HG02884 (cell line): Measurements from ENCODE around the gene MMP17.
"Not testable (repeated sequence)": the region's sequence is repeated elsewhere in the genome, so short reads cannot be mapped to it uniquely, and the experiment has no call there.

Experiments
- ATAC-seq: cut with Tn5 transposase; IDR thresholded peaks from one replicate; pipeline ENCODE4 v1.9.1; 2021; ENCODE audit warnings: mild to moderate bottlenecking, moderate library complexity; ENCODE audit not compliant: unreplicated experiment

The MMP17 gene

DNA sequence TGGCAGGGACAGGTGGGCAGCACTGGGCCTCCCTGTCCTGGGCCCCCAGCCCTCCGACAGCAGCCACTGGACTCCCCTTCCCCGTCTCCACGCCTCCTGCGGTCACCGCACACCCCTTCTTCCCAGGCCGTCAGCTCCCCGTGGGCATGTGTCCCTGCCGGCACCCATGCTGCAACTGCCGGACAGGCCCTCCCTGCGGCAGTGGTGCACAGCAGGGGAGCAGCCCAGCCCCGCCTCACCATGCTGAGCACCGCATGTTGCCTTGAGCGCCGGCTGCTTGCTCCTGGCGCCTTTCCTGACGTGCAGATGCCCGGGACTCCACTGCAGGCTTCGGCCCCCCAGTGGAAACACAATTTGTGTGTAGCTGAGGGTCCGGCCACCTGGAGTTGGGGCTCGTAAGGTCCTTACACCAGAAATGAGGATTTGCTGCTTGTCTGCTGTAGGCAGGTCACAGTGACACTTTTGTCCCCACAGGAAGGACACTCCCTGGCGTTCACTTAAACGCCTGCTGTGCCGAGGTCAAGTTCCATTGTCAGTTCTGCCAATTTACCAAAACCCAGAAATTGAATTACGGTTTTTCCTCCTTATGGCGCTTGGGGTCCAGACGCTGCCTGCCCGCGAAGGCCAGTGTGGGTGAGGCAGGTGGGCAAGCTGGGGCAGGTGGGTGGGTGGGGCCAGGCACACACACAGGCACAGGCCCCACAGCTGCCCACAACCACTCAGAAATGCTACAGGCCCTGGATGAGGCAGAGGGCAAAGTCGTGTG is 28.2 kb upstream of the MMP17 start:
- ATAC-seq = no peak

DNA sequence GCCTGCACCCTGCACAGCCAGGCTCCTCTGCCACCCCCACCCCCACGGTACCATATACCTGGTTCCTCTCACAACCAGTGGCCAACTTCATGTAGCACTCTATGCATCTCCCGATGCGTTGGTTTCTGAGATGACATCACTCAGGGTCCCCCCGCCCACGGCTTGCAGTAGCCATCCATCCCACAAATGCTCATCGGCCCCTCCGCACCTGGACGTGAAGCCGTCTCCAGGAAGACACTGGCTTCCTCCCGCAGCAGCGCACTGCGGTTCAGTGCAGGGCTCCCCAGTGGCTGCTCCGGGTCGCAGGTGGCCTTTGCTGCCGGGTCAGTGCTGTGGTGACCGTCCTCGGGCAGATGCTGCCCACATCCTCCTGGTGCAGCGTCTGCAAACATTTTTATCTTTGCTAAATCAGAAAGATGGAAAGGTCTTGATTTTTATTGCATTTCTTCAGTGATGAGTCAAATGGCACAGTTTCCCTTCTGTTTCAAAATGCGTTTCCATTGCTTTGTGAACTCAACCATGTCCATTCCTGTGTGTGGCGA is 27.5 kb upstream of the MMP17 start:
- ATAC-seq = no peak

DNA sequence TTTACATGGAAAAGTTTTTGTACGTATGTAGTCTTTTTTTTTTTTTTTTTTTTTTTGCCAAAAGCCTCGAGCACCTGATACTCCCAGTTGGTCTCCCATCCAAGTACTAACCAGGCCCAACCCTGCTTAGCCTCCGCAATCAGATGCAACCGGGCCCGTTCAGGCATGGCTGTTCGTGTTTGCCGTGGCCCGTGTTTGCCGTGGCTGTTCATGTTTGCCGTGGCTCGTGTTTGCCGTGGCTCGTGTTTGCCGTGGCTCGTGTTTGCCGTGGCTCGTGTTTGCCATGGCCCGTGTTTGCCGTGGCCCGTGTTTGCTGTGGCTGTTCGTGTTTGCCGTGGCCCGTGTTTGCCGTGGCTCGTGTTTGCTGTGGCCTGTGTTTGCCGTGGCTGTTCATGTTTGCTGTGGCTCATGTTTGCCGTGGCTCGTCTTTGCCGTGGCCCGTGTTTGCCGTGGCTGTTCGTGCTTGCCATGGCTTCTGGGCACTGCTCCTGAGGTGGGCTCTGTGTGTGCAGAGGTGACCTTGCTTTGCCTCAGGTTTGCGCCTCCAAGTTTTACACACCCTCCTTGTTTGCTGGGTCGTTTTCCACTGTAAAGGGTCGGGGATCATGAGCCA is 26.8 kb upstream of the MMP17 start:
- no peak for ATAC-seq

DNA sequence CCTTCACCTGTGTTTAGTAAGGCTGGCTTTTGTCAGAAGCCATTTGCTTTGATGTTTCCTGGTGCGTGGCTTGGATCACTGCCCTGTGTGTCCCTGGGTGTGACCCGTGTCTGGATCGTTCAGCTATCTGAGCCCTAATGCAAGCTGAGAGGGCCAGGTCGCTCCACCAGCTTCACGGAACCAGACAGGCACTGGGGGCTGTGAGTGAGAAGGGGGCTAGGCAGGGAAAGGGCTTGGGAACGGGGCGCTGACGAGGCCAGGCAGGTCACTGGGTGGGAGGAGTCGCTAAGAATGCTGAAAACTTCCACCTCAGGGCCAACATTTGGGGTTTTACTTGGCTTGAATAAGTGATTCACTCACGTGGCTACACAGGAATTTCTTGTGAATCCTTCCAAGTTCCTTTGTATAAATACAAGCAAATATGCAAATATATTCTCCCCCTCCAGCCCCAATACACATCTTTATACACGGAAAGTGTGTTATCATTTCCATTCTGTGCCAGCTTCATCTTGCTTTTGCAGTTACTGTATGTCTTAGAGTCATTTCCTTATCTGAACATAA is 24.2 kb upstream of the MMP17 start:
- ATAC-seq = no peak

DNA sequence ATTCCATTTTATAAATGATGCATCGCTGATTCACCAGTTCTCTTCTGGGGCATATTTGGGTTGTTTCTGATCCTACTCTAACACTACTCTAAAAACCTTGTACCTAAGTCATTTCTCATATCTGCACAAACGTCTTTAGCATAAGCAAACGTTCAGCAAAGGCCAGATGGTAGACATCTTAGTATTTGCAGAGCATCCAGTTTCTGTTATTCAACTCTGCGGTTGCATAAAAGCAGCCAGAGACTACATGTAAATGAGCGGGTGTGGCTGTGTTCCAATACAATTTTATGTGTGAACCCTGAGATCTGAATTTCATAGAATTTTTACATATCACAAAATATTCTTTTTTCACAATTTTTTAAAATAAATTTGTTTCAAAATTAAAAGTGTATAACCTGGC is 22.8 kb upstream of the MMP17 start:
- no peak for ATAC-seq

DNA sequence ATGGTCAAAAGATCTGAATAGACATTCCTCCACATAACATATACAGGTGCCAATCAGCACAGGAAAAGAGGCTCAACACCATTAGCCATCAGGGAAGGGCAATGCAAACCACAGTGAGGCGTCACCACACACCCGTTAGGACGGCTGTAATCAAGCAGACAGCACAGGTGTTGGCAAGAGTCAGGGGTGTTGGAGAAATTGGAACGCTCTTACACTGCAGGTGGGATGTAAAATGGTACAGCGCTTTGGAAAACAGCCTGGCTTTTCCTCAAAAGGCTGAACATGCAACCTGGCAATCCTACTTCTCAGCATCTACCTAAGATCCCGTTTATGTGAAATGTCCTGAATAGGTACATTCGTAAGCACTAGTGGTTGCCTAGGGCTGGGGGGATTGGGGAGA is 21.5 kb upstream of the MMP17 start:
- ATAC-seq = no peak

DNA sequence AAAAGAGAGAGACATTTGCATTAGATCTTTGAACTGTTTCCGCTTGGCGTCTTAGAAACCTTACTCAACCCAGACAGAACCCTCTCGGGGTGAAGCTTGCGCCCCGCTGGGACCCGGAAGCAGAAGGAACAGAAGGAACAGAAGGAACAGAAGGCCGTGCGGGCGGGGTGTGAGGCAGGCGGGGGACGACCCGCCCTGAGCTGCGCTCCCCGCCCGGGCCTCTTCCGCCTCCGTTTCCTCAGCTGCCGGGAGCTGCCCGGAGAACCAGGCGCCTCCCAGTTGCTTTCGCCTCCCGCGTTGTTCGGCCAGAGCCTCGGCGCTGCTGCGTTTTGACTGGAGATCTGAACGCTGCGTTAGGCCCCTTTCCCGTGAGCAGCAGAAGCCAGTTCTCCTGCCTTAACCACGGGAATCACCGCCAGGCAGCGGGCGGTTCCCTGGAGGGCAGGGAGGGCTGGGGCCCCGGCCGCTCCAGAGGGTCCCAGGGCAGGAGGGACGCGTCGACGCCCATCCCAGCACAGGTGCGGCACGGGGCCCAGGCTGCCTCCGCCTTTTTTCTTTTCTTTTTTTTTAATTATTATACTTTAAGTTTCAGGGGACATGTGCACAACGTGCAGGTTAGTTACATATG is 19.3 kb upstream of the MMP17 start:
- no peak for ATAC-seq

DNA sequence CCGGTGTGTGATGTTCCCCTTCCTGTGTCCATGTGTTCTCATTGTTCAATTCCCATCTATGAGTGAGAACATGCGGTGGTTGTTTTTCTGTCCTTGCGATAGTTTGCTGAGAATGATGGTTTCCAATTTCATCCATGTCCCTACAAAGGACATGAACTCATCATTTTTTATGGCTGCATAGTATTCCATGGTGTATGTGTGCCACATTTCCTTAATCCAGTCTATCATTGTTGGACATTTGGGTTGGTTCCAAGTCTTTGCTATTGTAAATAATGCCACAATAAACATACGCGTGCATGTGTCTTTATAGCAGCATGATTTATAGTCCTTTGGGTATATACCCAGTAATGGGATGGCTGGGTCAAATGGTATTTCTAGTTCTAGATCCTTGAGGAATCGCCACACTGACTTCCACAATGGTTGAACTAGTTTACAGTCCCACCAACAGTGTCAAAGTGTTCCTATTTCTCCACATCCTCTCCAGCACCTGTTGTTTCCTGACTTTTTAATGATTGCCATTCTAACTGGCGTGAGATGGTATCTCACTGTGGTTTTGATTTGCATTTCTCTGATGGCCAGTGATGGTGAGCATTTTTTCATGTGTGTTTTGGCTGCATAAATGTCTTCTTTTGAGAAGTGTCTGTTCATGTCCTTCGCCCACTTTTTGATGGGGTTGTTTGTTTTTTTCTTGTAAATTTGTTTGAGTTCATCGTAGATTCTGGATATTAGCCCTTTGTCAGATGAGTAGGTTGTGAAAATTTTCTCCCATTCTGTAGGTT is 18.5 kb upstream of the MMP17 start:
- not testable (repeated sequence) for ATAC-seq

DNA sequence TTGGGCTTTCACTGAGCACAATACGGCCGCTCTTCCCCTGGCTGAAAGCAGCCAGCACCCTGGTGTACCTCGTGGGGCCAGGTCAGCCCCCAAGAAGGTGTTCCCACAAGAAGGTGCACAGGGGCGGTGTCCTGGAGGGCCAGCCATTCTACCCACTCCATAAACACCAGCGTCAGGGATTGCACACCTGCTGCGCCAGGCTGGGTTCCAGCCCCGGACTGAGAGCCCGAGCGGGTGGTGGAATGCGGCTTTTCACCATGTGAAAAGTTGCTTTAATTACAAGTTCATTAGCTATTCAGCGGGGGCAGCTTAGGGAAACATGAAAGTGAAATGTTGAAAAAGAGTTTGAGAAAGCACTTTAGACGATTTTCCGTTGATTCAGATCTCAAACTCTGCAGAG is 17.5 kb upstream of the MMP17 start:
- no peak for ATAC-seq

DNA sequence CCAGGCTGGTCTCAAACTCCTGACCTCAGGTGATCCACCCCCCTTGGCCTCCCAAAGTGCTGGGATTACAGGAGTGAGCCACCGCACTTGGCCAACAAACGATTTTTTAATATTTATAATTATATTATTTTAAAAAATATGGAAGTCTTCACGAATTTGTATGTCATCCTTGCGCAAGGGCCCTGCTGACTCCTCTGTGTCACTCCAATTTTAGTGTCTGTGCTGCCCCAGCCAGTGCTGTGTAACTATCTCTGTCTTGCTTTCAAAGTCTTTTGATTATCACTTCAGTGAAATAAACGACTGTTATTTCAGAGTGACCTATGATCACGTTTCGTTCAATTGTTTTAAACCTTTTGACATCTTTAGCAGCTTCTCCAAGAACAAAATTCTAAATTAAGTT is 13.1 kb upstream of the MMP17 start:
- ATAC-seq = no peak

DNA sequence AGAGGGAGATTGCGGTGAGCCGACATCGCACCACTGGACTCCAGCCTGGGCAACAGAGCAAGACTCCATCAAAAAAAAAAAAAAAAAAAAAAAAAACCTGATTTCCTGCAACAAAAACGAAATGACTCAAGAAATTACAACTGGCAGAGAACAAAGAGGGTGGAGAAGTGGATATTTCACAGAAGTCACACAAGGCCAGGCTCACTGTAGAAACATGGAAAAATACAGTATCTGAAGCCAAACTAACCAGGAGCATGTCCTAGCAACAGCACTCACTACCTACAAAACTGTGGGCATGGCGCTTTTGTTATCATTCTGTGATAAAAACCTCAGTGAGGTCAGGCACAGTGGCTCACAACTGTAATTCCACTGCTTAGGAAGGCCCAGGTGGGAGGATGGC is 11.7 kb upstream of the MMP17 start:
- ATAC-seq = no peak

DNA sequence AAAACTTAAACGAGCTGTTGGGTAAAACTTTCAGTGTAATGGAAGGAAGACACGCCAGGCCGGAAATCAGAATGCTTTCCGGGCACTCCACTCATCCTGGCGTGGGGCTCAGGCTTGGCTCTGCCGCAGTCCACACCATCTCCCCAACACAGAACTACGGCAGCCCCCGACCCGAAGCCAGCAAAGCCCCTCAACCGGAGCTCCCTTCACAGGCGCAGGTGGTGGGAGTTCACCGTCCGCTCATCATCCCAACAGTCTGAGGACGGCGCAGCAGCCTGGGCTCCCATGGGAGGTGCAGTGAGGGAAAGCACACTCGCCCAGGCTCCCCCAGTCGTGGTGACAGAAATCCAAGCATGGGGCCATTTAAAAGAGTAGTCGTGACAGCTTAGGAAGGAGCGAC is 11.0 kb upstream of the MMP17 start:
- ATAC-seq = no peak

DNA sequence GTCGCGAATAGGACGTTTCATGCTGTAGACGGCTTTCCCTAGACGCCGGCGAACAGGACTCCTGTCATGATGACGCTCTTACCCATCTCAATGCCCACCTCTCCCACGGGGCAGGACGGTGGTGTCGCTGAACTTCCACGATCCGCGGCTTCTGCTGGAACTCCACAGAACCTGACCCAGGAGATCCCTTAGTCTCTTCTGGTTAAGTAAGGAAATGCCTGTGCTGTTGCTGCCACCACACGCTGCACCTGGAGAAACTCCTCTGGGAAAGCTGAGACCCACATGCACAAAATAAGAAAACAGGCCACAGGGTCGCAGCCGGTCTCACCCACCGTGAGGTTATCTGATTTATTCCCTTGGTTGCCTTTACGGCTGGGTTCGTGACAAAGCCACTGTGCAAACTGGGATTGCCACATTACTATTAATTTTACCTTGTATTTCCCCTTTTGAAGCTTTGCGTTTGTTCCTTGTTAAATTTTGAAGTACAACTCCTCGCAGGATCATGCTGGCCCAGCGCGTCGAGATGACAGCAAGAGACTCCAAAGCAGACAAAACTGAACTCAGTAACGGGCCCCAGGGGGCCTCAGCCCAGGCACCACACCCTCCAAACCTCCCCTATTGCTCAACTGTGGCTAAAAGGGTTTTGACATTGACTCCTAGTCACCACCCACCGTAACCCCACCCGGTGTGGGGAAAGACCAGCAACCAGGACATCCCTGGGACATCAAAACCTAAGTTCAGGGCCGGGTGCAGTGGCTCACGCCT is 9.2 kb upstream of the MMP17 start:
- ATAC-seq = no peak

DNA sequence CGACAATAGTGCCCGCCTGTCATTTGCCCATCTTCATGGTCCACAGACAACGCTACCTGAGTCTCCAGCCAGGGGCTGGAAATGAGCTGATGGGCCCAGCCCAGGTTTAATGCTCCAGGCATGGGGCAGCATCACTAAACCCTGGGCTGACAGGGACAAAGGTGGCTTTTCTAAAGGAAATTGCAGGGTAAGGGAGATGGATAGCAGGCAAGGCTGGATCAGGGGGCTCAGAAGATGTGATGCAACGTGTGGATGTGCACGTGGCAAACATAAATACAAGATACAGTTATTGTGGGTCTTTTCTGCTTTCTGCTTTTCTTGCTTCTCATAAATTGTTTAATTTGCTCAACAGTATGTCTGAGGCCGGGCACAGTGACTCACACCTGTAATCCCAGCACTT is 3.7 kb upstream of the MMP17 start:
- ATAC-seq = no peak

DNA sequence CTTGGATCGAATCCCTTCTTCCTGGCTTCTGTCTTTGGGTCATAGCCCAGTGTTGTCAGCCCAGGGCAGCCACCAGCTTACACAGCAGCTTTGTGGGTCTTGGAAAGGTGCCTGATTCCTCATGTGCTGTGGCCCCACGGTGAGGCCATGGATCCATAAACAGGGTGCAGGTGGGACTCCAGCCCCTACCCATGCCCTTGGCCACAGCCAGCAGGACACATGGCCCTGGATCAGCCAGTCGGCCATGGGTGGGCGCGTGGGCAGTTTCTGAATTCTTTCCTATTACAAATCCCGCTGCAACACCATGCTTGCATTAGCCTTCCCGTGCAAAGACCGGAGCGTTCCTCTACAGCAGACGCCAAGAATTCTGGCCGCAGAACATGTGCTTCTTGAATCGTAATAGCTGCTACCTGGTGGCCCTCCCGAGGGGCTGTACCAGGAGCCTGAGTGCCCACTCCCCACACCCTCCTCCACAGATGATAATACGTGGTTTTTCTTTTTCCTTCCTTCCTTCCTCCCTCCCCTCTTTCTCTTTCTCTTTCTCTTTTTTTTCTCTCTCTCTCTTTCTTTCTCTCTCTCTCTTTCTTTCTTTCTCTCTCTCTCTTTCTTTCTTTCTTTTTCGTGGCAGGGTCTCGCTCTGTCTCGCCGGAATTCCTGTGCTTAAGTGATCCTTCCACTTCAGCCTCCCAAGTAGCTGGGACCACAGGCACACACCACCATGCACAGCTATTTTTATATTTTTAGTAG is 2.9 kb upstream of the MMP17 start:
- no peak for ATAC-seq

DNA sequence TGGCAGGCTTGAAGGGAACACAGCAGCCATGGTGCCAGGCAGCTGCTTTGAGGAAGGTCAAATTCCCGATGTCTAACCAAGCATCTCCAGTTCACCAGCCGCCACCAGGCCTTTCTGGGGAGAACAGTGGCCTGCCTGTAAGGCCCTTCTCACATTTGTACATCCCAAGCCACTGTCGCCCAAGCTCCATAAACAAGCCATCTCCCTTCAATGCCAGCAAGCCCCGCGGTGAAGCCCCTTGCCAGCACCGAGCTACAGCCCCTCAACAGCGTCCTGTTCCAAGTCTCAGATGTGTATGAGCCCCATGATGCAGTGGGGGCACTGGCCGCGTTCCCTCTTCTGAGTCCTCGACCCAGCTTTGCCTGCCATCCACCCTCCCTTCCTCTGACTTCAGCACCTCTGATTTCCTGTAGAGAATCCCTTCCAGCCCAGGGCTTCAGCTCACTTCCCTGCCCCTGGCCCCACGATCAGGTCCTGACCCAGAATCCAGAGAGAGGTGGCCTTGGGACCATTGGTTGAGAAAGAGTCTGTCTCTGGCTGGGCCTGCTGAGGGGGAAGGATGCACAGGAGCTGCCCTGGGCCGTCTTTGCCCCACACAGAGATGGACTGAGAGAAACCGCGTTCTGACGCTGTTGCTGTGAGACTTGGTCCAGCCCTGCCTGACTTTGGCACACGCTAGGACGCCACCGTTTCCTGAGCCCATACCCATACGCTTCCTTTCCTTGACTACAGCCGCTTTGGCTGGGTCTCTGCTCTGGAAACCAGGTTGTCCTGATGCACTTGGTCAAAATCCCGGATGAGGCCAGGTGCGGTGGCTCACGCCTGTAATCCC is 1.9 kb upstream of the MMP17 start:
- no peak for ATAC-seq

DNA sequence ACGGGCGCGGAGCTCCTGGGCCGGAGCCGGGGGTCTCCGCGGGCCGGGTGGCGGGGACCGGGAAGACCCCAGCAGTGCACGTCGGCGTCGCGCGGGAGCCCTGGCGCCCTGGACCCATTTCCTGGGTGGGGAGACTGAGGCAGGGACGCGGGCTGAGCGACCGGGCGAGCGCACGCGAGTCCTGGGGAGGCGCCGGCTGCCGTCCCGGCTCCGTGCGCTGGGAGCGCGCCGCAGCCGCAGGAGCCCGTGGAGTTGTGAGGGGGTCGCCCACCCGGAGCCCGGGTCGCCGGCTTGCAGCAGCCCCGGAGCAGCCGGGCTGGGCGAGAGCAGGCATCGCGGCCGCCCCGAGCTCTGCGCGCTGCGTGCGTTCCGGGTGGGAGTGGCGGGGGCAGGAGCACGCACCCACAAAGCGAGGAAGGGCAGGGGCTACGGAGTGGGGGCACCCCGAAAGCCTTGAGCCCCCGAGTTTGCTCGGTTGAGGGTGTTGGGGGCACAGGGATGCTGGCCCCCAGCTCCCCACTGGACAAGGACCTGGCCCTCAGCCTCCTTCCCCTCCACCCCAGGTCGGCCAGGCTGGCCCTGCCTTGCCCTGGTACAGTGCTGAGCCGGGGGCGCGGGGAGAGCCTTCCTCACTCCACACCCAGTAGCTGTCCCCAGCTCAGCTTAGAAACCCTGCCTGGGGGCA is 620 bp downstream of the MMP17 start:
- ATAC-seq = no peak

DNA sequence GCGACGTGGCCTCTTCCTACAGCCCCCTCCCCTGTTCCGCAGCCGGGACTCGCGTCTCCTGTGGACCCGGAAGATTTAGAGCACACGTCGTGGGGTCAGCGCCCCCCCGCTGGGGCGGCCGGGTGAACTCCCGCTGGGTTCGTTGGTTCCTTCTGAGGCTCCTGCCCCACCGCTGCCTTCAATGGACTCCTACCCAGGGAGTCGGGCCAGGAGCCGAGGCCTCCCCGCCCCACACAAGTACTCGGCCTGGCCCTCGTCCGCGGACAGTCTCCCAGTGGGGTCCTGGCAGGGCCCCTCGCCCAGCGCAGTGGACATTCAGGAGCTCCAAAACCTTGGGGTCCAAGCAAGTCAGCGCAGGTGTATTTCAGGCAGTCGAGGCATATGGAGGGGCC is 1.2 kb downstream of the MMP17 start:
- ATAC-seq = no peak
